GM11168 (cell line): ENCODE measurements around the gene PRMT2.

ENCODE experiments used
- in situ Hi-C: fragments of 300-500 bp; cut with MboI; formaldehyde crosslinking; loops from one replicate; pipeline ENCODE4 v1.12.0; 2022; ENCODE audit warnings: low sequenced_read_pairs; ENCODE audit not compliant: unreplicated experiment

Gene PRMT2

DNA sequence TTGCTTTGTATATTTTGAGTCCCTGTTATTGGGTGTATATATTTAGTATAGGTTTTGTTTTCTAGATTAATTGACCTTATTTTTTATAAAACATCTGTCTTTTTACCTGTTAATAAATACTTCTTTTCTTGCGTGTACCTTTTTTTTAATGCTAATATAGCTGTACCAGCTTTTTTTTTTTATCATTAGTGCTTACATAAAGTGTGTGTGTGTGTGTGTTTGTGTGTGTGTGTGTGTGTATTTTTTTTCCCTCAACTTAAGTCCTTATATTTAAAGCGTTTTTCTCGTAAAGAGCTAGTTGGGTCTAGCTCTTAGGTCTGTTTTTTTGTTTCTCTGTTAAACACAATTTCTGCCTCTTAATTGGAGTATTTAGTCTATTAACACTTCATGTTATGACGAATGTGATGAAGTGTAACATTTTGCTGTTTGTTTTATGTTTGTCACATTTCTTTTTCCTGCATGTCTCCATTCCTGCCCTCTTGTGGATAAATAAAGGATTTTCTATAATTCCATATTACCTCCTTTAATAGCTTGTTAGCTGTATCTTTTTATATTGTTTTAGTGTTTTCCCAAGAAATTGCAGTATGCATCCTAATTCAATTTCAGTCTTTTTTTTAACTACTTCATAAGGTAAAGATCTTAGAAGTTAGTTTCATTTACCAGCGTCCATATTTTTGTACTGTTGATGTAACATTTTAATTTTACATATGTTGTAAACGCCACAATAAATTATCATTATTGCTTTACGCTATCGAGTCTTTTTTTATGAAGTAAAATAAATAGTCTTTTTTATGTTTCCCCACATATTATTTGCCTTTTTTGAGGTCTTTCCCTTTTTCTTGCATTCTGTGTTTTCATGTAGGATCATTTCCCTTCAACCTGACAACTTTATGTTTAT, 4.3 kb downstream of the PRMT2 start:
- in situ Hi-C loops: no loop called here

DNA sequence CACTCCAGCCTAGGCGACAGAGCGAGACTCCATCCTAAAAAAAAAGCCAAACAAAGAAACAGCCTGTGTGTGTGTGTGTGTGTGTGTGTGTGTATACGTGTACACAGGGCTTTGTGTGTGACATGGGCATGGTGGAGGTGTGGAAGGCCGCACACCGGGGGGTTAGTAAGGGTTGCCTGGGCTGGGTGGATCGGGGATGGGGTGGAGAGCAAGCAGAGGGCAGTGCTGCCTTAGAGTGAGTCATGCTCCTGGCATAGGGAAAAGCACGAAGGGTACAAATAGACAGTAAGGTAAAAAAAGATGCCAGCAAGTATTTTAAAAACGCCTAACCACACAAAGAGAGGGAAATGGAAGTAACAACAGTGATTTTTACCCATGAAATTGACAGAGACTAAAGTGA, 6.2 kb downstream of the PRMT2 start:
- in situ Hi-C loops: no loop called here

DNA sequence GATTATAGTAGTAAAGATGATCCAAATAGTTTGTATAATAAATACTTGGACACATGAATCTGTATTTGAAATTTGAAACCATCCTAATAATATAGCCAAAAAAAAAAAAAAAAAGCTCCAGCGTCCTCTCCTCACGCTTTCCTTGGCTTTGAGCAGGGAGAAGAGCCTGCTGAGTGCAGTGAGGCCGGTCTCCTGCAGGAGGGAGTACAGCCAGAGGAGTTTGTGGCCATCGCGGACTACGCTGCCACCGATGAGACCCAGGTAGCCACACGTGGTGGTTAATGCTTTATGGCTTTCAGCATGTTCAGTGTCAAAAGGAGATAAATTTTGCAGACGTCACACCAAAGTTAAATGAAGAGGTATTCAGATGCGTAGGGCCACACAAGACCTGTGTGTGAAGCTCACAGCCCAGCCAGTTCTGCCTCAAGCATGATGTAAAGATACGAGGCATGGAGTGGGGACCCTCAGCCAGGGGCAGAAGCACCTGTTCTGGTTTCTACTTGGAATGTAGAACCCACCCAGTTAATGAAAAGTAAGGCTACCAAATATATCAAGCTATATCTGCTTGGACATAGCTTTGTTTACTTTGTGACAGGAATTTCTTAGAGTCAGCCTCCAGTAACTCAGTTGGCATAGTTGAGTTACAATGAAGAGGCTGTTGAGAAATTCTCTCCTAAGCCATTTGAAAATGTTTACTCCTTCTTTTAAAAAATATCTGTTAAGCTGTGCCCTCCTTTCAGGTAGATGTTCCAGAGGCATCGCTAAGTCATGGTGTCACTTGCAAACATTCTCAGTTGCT, 8.1 kb downstream of the PRMT2 start:
- in situ Hi-C loops: no loop called here

DNA sequence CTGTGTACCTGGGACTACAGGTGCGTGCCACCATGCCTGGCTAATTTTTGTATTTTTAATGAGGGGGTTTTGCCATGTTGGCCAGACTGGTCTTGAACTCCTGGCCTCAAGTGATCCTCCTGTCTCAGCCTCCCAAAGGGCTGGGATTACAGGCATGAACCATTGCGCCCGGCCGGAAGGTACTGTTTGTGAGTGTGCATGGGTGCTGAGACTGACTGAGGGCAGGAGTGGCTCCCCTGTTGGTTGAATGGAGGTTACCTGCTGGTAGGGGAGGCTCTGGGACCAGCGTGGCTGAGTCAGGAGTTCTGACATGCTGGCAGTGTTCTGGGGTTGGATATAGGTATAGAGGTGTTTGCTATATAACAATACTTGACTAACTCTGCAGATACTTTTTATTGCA, 10.4 kb downstream of the PRMT2 start:
- in situ Hi-C loops: no loop called here

DNA sequence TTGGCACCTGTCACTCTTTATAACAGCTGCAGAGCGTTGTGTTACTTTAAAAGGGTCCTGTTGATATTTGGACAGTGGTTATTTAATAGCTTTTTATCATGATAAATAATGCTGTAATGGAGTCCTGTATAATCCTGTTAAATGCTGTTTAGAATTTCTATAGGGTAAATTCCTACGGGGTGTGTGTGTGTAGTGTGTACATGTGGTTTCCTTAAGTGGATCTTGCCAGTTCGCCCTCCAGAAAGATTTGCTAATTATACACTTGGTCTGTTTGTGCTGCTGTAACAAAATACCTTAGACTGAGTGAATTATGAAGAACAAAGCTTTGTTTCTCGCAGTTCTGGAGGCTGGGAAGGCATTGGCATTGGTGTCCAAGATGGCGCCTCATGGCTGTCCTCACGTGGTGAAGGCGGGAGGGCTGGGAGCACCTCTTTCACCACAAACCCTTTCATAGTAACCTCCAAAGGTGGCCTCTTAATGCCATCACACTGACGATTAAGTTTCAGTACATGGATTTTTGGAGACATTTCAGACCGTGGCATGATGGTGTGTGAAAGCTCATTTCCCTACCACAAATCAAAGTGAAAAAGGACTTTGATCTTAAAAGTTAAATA, 11.2 kb downstream of the PRMT2 start:
- in situ Hi-C loops: no loop called here

DNA sequence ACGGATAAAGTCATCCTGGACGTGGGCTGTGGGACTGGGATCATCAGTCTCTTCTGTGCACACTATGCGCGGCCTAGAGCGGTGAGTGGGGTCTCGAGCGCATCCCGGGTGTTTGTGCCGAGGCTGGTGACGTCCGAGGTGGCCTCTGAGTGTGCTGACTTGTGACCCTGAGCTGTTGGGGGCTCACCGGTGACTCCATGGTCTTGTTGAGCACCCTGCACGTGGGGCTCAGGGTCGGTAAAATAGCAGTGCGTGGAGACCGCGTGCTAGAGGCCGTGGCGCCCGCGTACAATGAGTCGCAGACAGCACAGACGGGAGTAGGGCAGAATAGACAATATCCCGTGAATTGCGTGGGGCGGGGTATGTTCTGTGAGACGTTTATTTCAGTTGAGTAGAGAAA, 13.1 kb downstream of the PRMT2 start:
- in situ Hi-C loops: no loop called here

DNA sequence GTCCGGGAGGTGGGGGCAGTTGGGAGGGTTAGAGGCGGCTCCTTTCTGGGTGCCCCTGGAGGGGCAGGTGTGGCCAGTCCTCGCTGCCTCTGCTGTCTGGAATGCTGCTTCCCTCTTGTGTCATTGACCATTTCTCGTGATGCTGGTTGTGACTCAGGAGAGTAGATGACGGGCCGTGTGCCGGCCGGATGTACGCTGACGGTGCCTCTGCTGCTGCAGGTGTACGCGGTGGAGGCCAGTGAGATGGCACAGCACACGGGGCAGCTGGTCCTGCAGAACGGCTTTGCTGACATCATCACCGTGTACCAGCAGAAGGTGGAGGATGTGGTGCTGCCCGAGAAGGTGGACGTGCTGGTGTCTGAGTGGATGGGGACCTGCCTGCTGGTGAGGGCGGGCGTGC, 13.9 kb downstream of the PRMT2 start:
- in situ Hi-C loops: no loop called here

DNA sequence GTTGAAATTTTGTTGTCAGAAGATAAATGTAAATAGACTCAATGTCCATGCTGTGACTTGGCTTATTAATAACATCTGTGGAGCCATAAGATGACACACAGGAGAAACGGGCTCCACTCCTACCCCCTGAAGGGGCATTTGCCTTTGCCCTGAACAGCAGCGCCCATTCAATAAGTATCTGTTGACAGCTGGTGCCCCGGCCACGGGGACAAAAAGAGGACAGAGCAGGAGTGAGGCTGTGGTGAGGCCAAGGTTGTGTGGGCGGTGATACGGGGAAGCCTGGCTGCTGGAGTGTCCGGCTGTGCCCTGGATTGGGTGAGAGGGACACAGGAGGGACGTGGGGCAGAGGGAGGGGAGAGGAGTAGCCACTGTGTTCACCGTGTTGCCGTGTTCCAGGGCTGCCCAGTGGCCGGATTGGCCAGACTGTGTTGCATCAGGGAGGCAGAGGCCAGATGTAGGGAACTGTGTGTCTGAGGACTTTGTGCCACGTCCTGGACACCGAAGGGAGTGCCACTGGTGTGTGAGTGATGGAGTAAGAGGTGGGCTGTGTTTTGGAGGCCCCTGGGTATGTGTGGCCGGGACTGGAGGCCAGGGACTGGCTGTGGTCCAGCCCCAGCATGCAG, 15.1 kb downstream of the PRMT2 start:
- in situ Hi-C loops: no loop called here

DNA sequence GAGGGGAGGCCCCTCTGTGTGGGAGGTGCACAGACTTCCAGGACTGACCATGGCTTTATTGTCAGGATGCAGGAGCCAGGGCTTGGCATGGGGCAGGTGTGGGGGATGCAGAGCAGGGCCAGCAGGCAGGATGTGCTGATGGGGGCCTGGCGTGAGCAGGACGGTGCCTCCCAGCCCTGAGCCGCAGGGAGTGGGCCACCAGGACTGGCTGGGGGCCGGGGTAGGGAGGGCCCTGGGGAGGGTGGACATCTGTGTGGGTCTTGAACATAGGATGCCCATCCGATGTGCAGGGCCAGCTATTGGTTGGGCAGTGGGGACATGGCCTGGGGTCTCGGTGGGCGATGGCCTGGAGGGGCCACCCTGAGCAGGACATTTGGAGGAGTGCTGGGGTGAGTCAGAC, 15.6 kb downstream of the PRMT2 start:
- in situ Hi-C loops: no loop called here

DNA sequence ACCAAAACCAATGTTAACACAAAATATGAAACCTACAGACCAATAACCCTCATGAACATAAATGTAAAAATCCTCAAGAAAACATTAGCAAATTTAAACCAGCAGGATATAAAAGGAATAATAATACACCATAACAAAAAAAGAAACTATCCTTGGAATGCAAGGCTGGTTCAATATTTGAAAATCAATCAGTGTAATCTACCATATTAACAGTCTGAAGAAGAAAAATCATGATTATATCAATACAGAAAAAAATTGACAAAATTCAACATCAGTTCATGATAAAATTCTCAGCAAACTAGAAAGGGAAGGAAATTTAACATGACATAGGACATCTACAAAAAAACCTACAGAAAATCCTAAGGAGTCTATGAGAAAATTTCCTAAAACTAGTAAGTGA, 19.8 kb downstream of the PRMT2 start:
- in situ Hi-C loops: no loop called here

DNA sequence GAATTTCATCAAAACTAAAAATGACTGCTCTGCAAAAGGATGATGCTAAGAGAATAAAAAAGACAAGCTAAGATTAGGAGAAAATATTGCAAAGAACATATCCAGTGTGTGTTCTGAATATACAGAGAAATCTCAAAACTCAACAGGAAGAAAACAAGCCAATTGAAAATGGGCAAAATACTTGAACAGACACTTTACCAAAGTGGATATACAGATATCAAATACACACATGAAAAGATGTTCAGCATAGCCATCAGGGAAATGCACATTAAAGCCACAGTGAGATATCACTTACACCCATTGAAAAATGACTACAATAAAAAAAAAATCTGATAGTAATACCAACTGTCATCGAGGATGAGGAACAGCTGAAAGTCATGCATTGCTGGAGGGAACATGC, 21.3 kb downstream of the PRMT2 start:
- in situ Hi-C loops: no loop called here

DNA sequence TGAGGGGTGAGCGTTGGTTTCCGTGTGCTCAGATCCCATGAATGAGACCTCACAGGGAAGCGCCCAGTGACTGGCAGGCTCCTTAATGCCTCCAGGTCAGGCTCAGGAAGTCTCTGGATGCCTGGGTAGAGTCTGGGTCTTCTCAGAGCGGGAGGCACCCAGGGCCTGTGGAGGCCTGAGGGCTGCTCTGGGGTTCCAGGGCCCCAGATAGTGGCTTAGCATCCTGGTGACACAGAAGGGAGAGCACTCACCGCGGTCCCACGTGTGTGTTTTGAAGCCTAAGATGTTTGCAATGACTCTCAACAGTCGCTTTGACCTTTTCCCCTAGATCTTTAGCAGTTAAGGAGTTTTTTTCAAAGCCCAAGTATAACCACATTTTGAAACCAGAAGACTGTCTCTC, 25.0 kb downstream of the PRMT2 start:
- in situ Hi-C loops: no loop called here

DNA sequence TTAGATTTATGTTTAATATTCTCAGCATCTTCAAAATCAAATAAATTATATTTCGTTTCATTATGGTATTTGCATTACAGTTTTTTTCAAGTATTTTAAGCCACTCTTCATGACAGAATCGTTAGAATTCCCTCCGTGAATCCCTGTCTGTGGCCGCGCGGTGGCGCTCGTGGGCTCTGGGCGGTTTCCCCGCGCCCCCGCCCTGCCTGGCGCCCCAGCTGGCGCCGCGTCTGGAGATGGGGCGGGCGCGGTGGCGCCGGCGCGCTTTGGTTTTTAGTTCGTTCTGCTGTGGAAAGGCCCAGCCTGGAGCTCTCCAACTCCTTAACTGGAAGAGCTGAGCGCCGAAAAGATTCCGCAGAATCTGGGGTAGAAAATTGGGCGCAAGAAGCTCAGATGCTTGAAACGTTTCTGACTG, 25.7 kb downstream of the PRMT2 start:
- in situ Hi-C loops: no loop called here

DNA sequence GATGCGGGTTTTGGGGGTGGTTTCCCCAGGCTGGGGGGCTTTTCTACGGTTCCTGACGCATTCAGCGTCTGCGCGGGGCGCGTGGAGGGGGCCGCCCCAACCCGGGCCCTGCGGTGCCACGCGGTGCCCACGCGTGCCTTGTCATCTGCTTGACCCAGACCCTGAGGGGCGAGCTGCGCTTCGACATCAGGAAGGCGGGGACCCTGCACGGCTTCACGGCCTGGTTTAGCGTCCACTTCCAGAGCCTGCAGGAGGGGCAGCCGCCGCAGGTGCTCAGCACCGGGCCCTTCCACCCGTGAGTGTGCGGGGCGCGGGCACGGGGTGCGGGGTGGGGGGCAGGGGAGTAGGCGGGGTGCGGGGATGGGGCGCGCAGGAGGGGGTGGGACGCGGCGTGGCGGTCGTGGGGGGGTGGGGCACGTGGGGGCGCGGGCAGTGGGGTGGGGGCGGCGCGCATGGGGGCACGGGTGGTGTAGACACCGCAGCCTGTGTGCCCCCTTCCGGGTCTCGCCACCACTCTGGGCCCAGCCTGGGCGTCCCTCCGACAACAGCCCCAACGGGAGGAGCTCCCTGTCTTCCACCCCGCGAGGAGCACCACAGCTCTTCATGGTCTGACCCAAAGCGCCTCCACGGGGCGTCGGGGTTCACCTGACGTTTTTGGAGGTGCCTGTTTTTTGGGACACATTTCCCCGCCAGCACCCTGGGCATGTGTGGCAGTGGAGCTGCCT, 26.3 kb downstream of the PRMT2 start:
- in situ Hi-C loops: no loop called here

DNA sequence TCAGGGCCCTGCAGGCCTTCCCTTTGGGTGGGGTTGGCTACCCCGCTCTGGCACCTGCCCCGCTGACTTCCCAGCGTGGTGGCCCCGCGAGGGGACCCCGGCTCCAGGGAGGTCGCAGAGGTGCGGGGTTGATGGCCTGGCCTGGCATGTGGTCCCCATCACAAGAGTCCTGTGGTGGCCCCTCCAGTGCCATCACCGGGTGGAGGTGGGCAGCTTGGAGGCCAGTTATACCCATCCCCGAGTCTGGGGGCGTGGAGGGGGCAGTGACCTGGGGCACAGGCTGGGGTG, 26.8 kb downstream of the PRMT2 start:
- in situ Hi-C loops: no loop called here

DNA sequence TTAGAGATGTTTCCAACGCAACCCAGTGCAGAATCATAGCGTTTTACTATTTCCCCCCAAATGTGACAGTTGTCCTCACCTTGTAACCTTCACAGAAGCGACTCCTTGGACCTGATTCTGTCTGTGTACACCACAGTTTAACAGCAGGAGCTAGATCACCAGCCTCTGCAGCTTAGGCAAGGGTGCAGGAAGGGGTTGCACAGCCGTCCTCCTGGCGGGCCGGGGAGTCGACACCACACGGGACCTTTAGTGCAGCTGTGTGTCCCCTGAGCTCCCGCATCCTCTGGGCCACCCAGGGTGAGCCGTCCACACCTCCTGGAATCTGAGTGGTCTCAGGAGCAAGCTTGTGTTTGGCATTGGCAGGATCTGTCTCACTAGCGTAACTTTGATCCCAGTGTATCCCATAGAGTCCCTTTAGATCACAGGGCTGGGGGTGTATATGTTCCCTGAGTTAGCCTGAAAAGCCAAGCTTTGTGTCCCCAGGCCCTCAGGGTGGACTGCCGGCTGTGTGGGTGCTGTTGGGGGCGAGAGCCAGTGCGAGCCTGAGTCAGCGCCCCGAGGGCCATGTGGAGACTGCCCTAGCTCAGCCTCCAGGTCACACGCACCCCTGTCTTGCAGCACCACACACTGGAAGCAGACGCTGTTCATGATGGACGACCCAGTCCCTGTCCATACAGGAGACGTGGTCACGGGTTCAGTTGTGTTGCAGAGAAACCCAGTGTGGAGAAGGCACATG, 27.5 kb downstream of the PRMT2 start:
- in situ Hi-C loops: no loop called here

DNA sequence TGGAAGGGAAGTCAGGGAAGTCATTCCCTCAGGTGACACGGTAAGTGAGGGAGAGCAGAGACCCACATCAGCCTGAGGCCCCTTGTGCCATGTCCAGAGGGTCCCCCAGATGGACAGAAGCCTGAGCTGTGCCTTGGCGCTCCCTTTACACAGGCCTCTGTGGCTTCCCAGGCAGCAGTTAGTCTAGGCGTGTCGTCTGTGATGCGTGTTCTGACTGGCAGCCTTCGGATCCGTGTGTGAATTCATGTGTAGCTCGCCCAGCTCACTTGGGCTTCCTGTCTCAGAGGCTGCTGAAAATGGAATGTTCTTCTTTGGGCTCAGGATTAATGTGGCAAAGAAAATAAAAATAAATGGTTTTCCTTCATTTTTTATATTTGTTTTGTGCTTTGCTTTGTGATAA, 28.3 kb downstream of the PRMT2 start:
- in situ Hi-C loops: no loop called here

DNA sequence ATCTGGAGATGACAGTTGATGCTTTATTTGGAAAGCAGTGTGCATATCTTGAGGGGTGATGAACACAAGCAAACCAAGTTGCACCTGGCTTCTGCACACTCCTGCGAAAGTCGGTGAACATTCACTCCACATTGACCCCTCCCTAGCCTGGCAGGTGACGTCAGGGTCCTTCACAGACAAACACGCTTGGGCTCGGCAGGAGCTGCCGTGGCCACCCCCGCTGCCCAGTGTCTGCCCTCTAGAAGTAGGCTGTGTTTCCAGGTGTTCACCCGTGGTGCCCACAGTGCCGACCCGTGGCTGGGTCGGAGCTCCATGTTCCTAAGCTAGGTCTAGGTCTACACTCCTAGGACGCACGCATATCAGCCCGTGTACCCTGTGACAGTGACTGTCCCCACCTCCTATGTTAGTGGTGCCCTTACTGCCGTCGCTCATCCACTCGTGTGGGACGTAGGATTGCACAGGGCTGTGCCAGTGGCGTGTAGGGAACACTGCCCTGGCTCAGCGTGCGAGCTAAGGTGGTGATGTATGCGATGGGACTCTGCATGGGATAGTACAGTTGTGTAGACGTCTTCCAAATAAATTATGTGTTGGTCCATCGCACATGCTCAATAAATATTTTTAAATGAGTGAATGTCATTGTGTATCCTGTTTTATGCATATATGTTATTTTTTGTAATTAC, 29.0 kb downstream of the PRMT2 start:
- in situ Hi-C loops: no loop called here

DNA sequence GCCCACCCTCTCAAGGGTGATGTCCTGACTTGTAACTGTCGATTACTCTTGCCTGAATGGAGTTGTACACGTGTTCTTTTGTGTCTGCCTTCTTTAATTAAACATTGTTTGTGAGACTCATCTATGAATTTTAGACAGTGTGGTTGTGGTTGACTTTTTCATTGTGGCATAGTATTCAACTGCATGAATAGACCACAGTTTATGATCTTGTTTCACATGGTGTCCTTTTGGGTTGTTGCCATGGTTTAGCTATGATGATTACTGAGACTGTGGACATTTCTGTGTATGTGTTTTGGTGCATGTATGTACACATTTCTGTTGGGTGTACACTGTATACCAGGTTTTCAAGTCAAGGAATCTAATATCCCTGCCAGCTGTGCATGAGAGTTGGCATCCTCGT, 30.1 kb downstream of the PRMT2 start:
- in situ Hi-C loops: no loop called here
